Cardiac muscle cell (in vitro differentiated cells and primary cell): ENCODE measurements around the gene TIMM17B. TPM values are rescaled to one million over a fixed set of nuclear protein-coding genes. Genes with fewer than 3 reads are reported as not detected.
A peak's percentile ranks its signal among the peaks of the same experiment; 100 is the strongest.

Source experiments
- DNase-seq, 2 donors: peaks; one replicate each; pipeline versions ENCODE4 v3.0.0 to v3.0.0-alpha.2; 2010 to 2017; ENCODE audit warnings: low read depth in 1 of 2, low spot score in 1 of 2
- H3K27ac ChIP-seq: fragments of 200-600 bp; sonication (generic); 2 replicates; pipeline ENCODE4 v1.5.1; 2016
- H3K27me3 ChIP-seq: fragments of 200-600 bp; sonication (generic); 2 replicates; pipeline ENCODE4 v1.6.0; 2016; ENCODE audit warnings: control low read depth
- H3K36me3 ChIP-seq: fragments of 200-600 bp; sonication (generic); 2 replicates; pipeline ENCODE4 v1.5.1; 2016; ENCODE audit warnings: control low read depth
- H3K4me1 ChIP-seq: fragments of 200-600 bp; sonication (generic); 2 replicates; pipeline ENCODE4 v1.8.1; 2017; ENCODE audit warnings: low read depth, mild to moderate bottlenecking, mixed run types
- H3K4me3 ChIP-seq: fragments of 200-600 bp; sonication (generic); 2 replicates; pipeline ENCODE4 v1.5.1; 2016; ENCODE audit warnings: mild to moderate bottlenecking
- H3K9me3 ChIP-seq: fragments of 200-600 bp; sonication (generic); 2 replicates; pipeline ENCODE4 v1.5.1; 2017; ENCODE audit warnings: low read depth, mild to moderate bottlenecking, control low read depth
- CTCF ChIP-seq: IDR thresholded peaks from 2 replicates; pipeline ENCODE4 v1.5.1; 2012; ENCODE audit warnings: low read depth, mild to moderate bottlenecking, low read length
- polyA plus RNA-seq: library from polyadenylated mRNA; unstranded; fragments of >200 nt; fragmentation: Nextera tagmentation; extraction: Ambion mirVana; gene quantifications from 2 replicates; pipeline ENCODE4 v1.2.1, GENCODE V29; 2016
- total RNA-seq: library from RNA; depleted of rRNA; stranded (reverse); fragments of >200 nt; gene quantifications from 2 replicates; pipeline ENCODE4 v1.2.3, GENCODE V29; 2016

TIMM17B gene
- total and polyA plus RNA-seq, 2 experiments from 2014 or later = 127 to 219 TPM

GRCh38 chrX:48904180-48904579 is 6.6 kb upstream of the TIMM17B start:
- no peak overlapping the region for H3K4me3 ChIP-seq
- no peaks in the 10 kb centered on the region for H3K27me3 ChIP-seq
- no peak for TF ChIP-seq CTCF
- peaks cover 3% of the 10 kb centered on the region for H3K36me3 ChIP-seq
- H3K27ac ChIP-seq = no peak overlapping the region
- H3K9me3 ChIP-seq = no peaks in the 10 kb centered on the region
- H3K4me1 ChIP-seq = no peaks in the 10 kb centered on the region
- DNase-seq = no peak

DNA sequence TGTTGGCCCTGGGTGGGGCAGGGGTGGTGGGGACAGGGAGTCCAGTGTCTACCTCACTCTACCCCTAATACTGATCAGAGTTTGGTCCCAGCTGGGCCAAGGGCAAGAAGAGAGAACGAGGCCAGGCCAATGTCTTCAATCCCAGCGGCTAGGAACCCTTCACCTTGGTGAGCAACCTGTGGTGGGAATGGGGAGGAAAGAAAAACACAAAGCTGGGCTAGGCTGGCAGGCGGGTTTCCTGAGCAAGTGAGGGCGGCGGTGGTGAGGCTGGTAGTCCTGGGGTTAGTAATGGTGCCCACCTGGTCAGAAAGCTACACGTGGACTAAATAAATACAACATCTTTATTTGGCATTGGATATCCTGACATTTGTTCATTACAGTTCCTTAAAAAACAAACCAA is 5.7 kb upstream of the TIMM17B start:
- H3K36me3 ChIP-seq = peaks cover 3% of the 10 kb centered on the region
- H3K4me1 ChIP-seq = no peaks in the 10 kb centered on the region
- no peaks in the 10 kb centered on the region for H3K9me3 ChIP-seq
- no peak for TF ChIP-seq CTCF
- DNase-seq = no peak
- H3K27me3 ChIP-seq = no peaks in the 10 kb centered on the region
- no peak overlapping the region for H3K4me3 ChIP-seq
- H3K27ac ChIP-seq = no peak overlapping the region

DNA sequence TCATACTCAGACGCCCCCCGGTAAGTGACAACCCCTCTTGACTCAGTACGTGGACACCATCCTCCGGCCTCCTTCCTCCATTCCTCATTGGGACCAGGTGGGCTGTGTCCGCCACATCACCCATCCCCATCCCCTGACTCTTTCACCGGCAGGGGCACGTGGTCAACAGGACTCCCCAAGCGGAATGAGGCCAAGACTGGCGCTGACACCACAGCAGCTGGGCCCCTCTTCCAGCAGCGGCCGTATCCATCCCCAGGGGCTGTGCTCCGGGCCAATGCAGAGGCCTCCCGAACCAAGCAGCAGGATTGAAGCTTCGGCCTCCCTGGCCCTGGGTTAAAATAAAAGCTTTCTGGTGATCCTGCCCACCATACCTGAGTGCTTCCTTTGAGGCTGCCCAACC is 5.2 kb upstream of the TIMM17B start:
- H3K36me3 ChIP-seq = peaks cover 3% of the 10 kb centered on the region

GRCh38 chrX:48902135-48902534 is 4.6 kb upstream of the TIMM17B start:
- H3K36me3 ChIP-seq = peaks cover 3% of the 10 kb centered on the region
- no peak for DNase-seq
- no peaks in the 10 kb centered on the region for H3K4me1 ChIP-seq
- no peak for TF ChIP-seq CTCF
- no peaks in the 10 kb centered on the region for H3K27me3 ChIP-seq
- no peak overlapping the region for H3K27ac ChIP-seq
- H3K9me3 ChIP-seq = no peaks in the 10 kb centered on the region
- no peak overlapping the region for H3K4me3 ChIP-seq

More for the DNA sequence above, 5.2 kb upstream of the TIMM17B start:
- H3K27me3 ChIP-seq = no peaks in the 10 kb centered on the region
- no peak for DNase-seq
- TF ChIP-seq CTCF = no peak
- H3K4me3 ChIP-seq = no peak overlapping the region
- no peaks in the 10 kb centered on the region for H3K4me1 ChIP-seq
- no peak overlapping the region for H3K27ac ChIP-seq
- H3K9me3 ChIP-seq = no peaks in the 10 kb centered on the region

DNA sequence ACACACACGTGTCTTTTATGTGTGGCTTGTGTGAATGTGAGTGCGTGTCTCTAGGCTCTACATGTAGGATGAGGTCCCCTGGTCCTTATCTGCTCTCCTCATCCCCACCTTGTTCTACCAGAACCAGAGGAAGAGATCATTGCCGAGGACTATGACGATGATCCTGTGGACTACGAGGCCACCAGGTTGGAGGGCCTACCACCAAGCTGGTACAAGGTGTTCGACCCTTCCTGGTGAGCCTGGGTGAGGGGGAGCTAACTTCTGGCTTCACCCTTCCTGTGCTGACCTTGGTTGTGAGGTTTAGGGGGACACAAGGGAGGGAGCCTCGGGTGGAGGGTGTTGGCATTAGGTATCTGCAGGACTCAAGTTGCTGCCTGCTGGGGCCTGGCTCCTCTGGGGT is 3.5 kb upstream of the TIMM17B start:
- DNase-seq = no peak
- no peak for TF ChIP-seq CTCF
- H3K36me3 ChIP-seq = peaks cover 3% of the 10 kb centered on the region
- H3K4me3 ChIP-seq = no peak overlapping the region
- no peaks in the 10 kb centered on the region for H3K9me3 ChIP-seq
- H3K27me3 ChIP-seq = no peaks in the 10 kb centered on the region
- H3K4me1 ChIP-seq = no peaks in the 10 kb centered on the region
- no peak overlapping the region for H3K27ac ChIP-seq

GRCh38 chrX:48899078-48899410 is 1.5 kb upstream of the TIMM17B start:
- Histone ChIP-seq H3K27ac (peak overlapping the region; percentile 17), H3K4me3 (no peak overlapping the region), H3K27me3 (no peaks in the 10 kb centered on the region), H3K4me1 (no peaks in the 10 kb centered on the region), H3K9me3 (no peaks in the 10 kb centered on the region), H3K36me3 (peaks cover 3% of the 10 kb centered on the region)
- TF ChIP-seq CTCF = no peak
- DNase-seq = no peak
